Omental fat pad (tissue), 4 donors: Measurements from ENCODE around the gene HOXA5. TPM values are rescaled to one million over a fixed set of nuclear protein-coding genes. Genes with fewer than 3 reads are reported as not detected.

Experiments used
- ATAC-seq: fragments of 150-250 bp; one replicate; pipeline ENCODE4 v1.9.1; 2016; ENCODE audit warnings: mild to moderate bottlenecking, moderate library complexity; ENCODE audit not compliant: low FRiP score
- DNase-seq: peaks from one replicate; pipeline ENCODE4 v3.0.0-alpha.2; 2019; ENCODE audit warnings: low spot score
- total RNA-seq, 4 donors: library from RNA; depleted of rRNA; stranded (reverse); fragments of >200 nt; gene quantifications; one replicate each; pipeline ENCODE4 v1.1.0, GENCODE V29; 2016
- TF ChIP-seq, protein P1 (sequence below), 3 donors: fragments of 450-650 bp; IDR thresholded peaks; one replicate each; pipeline ENCODE4 v1.5.1; 2016 to 2017; ENCODE audit warnings: antibody characterized with exemption in 3 of 3, mild to moderate bottlenecking in 3 of 3, moderate library complexity in 2 of 3

HOXA5 gene
- total RNA-seq, 4 donors from 2014 or later = 10.4 to 39.4 (median 26.5) TPM

DNA sequence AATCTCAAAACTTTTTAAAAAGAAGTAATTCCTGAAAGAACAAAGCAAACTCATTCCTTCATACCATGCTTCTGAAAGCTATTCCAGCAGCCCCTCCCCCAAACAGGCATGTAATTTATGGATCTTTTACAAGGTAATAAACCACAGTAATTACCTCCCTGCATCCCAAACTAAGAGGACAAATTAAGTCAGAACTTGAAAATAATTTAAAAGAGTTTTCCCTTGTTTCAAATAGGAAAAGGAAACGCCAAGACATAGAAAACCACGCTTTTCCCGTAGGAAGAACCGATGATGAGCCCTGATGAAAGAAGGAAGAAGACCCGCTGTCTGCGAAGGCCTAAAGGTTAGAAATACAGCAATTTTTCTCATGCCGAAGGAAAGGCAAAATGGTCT, 21.8 kb downstream of the HOXA5 start:
- TF ChIP-seq, protein P1, sequence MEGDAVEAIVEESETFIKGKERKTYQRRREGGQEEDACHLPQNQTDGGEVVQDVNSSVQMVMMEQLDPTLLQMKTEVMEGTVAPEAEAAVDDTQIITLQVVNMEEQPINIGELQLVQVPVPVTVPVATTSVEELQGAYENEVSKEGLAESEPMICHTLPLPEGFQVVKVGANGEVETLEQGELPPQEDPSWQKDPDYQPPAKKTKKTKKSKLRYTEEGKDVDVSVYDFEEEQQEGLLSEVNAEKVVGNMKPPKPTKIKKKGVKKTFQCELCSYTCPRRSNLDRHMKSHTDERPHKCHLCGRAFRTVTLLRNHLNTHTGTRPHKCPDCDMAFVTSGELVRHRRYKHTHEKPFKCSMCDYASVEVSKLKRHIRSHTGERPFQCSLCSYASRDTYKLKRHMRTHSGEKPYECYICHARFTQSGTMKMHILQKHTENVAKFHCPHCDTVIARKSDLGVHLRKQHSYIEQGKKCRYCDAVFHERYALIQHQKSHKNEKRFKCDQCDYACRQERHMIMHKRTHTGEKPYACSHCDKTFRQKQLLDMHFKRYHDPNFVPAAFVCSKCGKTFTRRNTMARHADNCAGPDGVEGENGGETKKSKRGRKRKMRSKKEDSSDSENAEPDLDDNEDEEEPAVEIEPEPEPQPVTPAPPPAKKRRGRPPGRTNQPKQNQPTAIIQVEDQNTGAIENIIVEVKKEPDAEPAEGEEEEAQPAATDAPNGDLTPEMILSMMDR (IDR thresholded peaks at IDR 0.05) = no peak
- DNase-seq (no peak), ATAC-seq (no peak)

- no peak for ATAC-seq
- TF ChIP-seq, protein P1 (IDR thresholded peaks at IDR 0.05) = no peak
- DNase-seq = no peak
These were observed 24.0 kb downstream of the HOXA5 start for GRCh38 chr7:27119412-27119911.

DNA sequence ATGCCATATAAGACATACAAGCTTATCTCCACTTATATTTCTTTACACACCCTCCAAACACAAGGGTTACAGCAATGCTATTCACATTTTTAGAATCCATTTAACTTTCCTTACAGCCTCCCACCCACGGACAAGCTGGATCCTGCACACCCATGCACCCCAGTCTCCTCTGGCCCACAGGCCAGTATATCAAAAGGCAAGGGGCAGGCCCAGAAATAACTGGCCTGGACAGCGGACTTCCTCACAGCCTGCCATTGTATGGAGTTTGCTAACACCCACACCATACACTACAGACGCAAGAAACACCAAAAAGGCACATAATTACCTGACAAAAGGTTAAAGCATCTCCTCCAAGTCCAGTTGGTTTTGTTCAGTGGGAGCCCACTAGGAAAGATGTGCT, 24.9 kb downstream of the HOXA5 start:
- DNase-seq (no peak), ATAC-seq (no peak)
- TF ChIP-seq, protein P1 (IDR thresholded peaks at IDR 0.05) = no peak

DNA sequence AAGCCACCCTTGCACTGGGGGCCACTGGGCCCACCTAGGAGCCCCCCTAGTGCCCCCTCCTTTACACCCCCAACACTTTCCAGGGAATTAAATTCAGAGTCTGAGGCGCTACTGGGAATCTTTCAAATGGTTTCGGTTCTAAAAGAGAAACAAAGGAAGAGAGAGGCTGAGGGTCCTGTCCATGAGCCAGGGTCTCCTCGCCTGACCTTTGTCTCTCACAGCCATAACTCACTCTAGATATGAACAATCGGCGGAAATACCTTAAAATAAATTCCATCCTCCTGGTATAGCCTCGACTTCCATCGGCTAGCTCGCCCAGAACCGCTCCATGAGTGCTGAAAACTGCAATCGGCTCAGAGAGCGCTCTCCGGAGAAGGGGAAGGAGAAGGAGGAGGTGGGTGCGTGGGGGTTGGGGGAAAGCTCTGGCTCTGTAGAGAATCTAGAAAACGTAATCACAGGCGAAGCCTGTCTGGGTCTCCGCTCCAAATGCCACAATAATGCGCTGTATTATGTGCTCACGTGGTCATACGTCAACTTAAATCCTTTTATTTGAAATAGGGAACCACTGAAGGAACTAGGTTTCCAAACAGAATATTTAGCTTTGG, 25.5 kb downstream of the HOXA5 start:
- no peak for DNase-seq
- ATAC-seq = peak; percentile 43
- TF ChIP-seq, protein P1 (IDR thresholded peaks at IDR 0.05) = no peak

DNA sequence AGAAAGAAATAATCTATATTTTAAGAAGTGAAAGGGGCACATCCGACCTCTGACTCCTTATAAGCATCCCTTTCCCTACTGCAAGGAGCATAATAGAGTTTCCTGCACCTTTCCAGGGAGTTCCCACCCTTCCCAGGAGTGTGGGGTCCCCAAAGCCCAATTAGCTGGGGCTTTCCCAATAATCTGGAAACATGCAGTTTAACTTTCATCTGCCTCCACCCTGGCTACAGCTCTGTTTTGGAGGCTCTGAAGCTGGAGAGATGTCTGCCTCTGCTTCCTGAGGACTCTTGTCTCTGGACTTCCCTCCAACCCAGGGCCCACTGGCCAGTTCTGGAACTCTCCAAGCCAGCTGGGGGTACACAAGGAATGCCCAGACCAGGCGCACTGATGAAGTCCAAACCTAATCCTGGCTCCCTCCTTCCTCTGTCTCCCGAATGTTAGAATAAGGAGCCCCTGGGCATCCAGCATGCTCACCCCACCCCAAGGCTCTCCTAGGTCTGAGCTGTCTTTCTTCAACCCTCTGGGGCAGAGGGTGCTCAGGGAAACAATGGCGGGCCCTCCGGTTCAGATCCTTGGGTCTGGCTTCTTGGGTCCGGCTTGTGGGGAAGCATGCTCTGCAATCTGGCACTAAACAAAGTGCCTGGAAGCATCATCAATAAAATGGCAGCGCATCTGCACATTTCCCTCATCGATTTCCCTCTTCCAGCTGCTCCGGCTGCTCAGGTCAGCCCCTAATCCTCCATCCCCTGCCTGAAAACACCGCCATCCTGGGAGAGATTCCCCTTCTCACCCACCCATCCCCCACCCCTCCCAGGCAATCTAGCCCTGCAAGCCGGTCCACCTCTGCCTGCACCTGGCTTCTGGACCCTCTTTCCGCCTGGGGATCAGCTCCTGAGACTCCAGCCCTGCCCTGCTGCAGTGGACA, 26.3 kb downstream of the HOXA5 start:
- ATAC-seq (no peak), DNase-seq (no peak)
- TF ChIP-seq, protein P1 (IDR thresholded peaks at IDR 0.05) = no peak

DNA sequence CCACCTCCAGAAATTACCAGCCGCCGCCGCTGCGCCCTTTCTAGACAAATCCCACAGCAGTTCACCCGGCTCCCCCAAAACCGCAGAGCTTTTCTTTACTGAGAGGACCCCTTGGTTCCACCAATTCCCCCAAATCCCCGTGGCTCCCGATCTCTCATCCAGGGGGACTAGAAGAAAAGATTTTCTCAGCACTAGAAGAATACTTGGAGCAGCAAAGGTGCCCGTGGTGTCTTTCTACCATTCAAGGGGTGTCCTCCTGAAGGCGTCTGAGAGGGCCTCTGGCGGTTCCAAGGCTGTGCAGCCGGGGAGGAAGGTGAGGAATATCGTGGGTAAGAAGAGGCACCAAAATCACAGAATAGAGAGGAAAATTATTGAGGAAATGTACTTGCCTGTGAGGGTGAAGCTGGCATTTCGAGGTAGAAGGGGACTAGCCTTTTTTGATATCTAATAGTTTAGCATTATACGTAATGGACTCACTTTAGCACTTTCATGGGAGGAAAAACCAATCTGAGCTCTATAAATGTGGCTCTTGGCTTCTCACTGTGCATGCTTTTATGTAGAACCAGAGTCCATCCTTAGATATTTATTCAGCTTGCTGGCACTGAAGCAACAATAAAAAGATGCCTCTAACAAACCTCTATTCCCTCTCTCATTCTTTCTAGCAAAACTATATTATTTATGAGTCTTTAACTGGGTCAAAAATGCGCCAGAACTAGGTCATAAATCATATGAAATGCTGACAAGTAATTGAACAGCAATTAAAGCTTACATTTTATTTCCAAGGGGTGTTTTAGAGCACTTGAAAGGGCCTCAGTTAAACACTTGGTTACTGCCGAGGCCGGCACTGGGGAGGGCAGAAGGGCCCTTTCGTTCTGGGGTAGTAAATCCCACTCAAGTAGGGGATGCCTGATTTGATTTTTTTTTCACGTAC, 27.2 kb downstream of the HOXA5 start:
- ATAC-seq = no peak
- TF ChIP-seq, protein P1 (IDR thresholded peaks at IDR 0.05) = no peak

More for the DNA sequence above, 27.2 kb downstream of the HOXA5 start:
- no peak for DNase-seq
